HG02610 (cell line): Measurements from ENCODE around the gene TPGS1.

Experiments
- ATAC-seq: cut with Tn5 transposase; IDR thresholded peaks from one replicate; pipeline ENCODE4 v1.9.1; 2021; ENCODE audit warnings: mild to moderate bottlenecking, moderate library complexity; ENCODE audit not compliant: unreplicated experiment

Gene TPGS1

DNA sequence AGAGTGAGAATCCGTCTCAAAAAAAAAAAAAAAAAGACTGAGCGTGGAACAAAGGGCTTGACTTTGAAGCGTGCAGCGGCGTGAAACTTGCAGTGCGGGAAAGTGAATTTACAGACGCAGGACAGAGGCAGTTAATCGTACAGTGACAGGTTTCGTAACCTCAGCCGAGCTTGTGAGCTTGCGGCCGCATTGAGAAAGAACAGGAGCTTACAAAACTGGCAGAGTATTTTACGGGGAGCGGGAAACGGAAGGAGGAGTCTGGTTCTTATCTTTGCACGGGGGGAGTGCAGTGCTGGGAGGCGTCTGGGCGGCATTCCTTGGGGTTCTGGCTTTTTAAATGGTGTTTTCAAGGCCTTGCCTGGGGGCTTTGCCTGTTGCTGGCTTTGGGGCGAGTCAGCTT is 59.1 kb downstream of the TPGS1 start:
- no peak for ATAC-seq

- no peak for ATAC-seq
Measured at GRCh38 chr19:566844-567243, 59.5 kb downstream of the TPGS1 start.

DNA sequence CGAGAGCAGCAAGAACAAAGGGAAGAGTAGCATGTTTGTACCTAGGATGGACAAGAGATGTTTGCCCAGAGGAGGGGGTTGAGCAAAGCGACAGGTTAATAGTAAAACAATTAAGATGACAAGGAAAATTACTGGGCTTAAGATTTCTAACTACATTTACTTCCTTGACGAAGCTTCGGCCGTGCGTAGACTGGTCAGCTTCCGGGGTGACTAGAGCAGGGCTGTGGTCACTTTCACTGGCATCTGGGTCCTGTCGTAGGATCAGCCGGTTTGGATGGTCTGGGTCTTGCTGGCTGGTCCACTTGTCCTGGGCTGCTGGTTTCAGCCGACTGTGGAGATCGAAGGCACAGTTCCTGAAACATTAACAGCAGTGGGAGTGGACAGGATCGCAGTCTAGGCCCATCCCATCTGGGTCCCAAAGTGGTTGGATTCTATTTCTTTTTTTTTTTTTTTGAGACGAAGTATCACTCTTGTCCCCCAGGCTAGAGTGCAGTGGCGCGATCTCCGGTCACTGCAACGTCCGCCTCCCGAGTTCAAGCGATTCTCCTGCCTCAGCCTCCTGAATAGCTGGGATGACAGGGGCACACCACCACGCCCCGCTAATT is 60.1 kb downstream of the TPGS1 start:
- no peak for ATAC-seq
